ENCODE results near the gene TOP3B.

Gene TOP3B

GRCh38 chr22:22005945-22006595, 23.5 kb upstream of the TOP3B start:
- Histone ChIP-seq H3K79me2 (ENCODE audit: control insufficient read depth, low read length) (no peaks in the 10 kb centered on the region), H3K4me1 (ENCODE audit: control insufficient read depth, low read length) (peaks cover 11% of the 10 kb centered on the region), H3K27ac (ENCODE audit: low read depth, low read length) (no peak overlapping the region), H3K4me3 (ENCODE audit: low read length) (no peak overlapping the region), H3K4me2 (ENCODE audit: low read length) (no peak overlapping the region), H3F3A (ENCODE audit: control insufficient read depth, insufficient read depth) (no peaks in the 10 kb centered on the region), H3K9me3 (ENCODE audit: control insufficient read depth, insufficient read depth, low read length) (no peaks in the 10 kb centered on the region), H3K36me3 (ENCODE audit: control insufficient read depth, low read length) (no peaks in the 10 kb centered on the region), H4K20me1 (ENCODE audit: control insufficient read depth, insufficient read depth, low read depth, low read length) (no peaks in the 10 kb centered on the region), H3K9me2 (replicated peaks; ENCODE audit: control insufficient read depth, low read length) (no peaks in the 10 kb centered on the region), H3K27me3 (ENCODE audit: control insufficient read depth, low read length) (no peaks in the 10 kb centered on the region)
- TF ChIP-seq CTCF (IDR thresholded peaks at IDR 0.05; ENCODE audit: low read depth, low read length, poor library complexity, severe bottlenecking) (no peak), EZH2phosphoT487 (IDR thresholded peaks at IDR 0.05; ENCODE audit: borderline replicate concordance, low read length) (no peak)

GRCh38 chr22:22003233-22003632, 20.6 kb upstream of the TOP3B start:
- H3K36me3 ChIP-seq (ENCODE audit: control insufficient read depth, low read length), result no peaks in the 10 kb centered on the region
- no peaks in the 10 kb centered on the region for H3K27me3 ChIP-seq (ENCODE audit: control insufficient read depth, low read length)
- no peaks in the 10 kb centered on the region for H3K9me2 ChIP-seq (replicated peaks; ENCODE audit: control insufficient read depth, low read length)
- no peak overlapping the region for H3K4me2 ChIP-seq (ENCODE audit: low read length)
- no peaks in the 10 kb centered on the region for H3K4me1 ChIP-seq (ENCODE audit: control insufficient read depth, low read length)
- TF ChIP-seq EZH2phosphoT487 (IDR thresholded peaks at IDR 0.05; ENCODE audit: borderline replicate concordance, low read length), result no peak
- TF ChIP-seq CTCF (IDR thresholded peaks at IDR 0.05; ENCODE audit: low read depth, low read length, poor library complexity, severe bottlenecking), result no peak
- H3K27ac ChIP-seq (ENCODE audit: low read depth, low read length), result no peak overlapping the region
- no peaks in the 10 kb centered on the region for H3K79me2 ChIP-seq (ENCODE audit: control insufficient read depth, low read length)
- H3K4me3 ChIP-seq (ENCODE audit: low read length), result no peak overlapping the region
- H3K9me3 ChIP-seq (ENCODE audit: control insufficient read depth, insufficient read depth, low read length), result no peaks in the 10 kb centered on the region
- H4K20me1 ChIP-seq (ENCODE audit: control insufficient read depth, insufficient read depth, low read depth, low read length), result no peaks in the 10 kb centered on the region
- H3F3A ChIP-seq (ENCODE audit: control insufficient read depth, insufficient read depth), result no peaks in the 10 kb centered on the region

- Histone ChIP-seq H3K36me3 (ENCODE audit: control insufficient read depth, low read length) (no peaks in the 10 kb centered on the region), H3K9me2 (replicated peaks; ENCODE audit: control insufficient read depth, low read length) (no peaks in the 10 kb centered on the region), H3K27ac (ENCODE audit: low read depth, low read length) (no peak overlapping the region), H3K9me3 (ENCODE audit: control insufficient read depth, insufficient read depth, low read length) (no peaks in the 10 kb centered on the region), H4K20me1 (ENCODE audit: control insufficient read depth, insufficient read depth, low read depth, low read length) (no peaks in the 10 kb centered on the region), H3F3A (ENCODE audit: control insufficient read depth, insufficient read depth) (no peaks in the 10 kb centered on the region), H3K4me2 (ENCODE audit: low read length) (no peak overlapping the region), H3K79me2 (ENCODE audit: control insufficient read depth, low read length) (no peaks in the 10 kb centered on the region), H3K4me3 (ENCODE audit: low read length) (no peak overlapping the region), H3K4me1 (ENCODE audit: control insufficient read depth, low read length) (no peaks in the 10 kb centered on the region), H3K27me3 (ENCODE audit: control insufficient read depth, low read length) (no peaks in the 10 kb centered on the region)
- TF ChIP-seq CTCF (IDR thresholded peaks at IDR 0.05; ENCODE audit: low read depth, low read length, poor library complexity, severe bottlenecking), result no peak
- no peak for TF ChIP-seq EZH2phosphoT487 (IDR thresholded peaks at IDR 0.05; ENCODE audit: borderline replicate concordance, low read length)
These were observed 20.0 kb upstream of the TOP3B start for GRCh38 chr22:22002526-22003055.

Measured in DOHH2 (cell line).